ENCODE measurements around the gene LSG1.
A peak's percentile ranks its signal among the peaks of the same experiment; 100 is the strongest.

- TF ChIP-seq, protein P1, sequence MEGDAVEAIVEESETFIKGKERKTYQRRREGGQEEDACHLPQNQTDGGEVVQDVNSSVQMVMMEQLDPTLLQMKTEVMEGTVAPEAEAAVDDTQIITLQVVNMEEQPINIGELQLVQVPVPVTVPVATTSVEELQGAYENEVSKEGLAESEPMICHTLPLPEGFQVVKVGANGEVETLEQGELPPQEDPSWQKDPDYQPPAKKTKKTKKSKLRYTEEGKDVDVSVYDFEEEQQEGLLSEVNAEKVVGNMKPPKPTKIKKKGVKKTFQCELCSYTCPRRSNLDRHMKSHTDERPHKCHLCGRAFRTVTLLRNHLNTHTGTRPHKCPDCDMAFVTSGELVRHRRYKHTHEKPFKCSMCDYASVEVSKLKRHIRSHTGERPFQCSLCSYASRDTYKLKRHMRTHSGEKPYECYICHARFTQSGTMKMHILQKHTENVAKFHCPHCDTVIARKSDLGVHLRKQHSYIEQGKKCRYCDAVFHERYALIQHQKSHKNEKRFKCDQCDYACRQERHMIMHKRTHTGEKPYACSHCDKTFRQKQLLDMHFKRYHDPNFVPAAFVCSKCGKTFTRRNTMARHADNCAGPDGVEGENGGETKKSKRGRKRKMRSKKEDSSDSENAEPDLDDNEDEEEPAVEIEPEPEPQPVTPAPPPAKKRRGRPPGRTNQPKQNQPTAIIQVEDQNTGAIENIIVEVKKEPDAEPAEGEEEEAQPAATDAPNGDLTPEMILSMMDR (IDR thresholded peaks at IDR 0.05), result peak in 1 of 6 experiments; percentile 24
- TF ChIP-seq POLR2AphosphoS5 (IDR thresholded peaks at IDR 0.05) (no peak), POLR2A (IDR thresholded peaks at IDR 0.05) (no peak), EP300 (IDR thresholded peaks at IDR 0.05) (no peak)
Measured at GRCh38 chr3:194604837-194605236, 67.2 kb downstream of the LSG1 start.

Measured in upper lobe of left lung (tissue), 4 donors.